SK-N-SH treated with all-trans-retinoic acid at 6 μM for 48 hours (cell line): ENCODE results near the gene ARFIP2.
A peak's percentile ranks its signal among the peaks of the same experiment; 100 is the strongest.

ENCODE experiments used
- ATAC-seq: fragments of 200-7000 bp; cut with Tn5 transposase; 3 replicates; pipeline ENCODE4 v1.9.1; 2020; ENCODE audit warnings: mild to moderate bottlenecking, moderate library complexity
- ARNTL ChIP-seq: fragments of 450-650 bp; formaldehyde crosslinking; IDR thresholded peaks from 2 replicates; pipeline ENCODE4 v1.5.0; 2020; ENCODE audit warnings: low read depth, mild to moderate bottlenecking, moderate library complexity, borderline replicate concordance
- BACH2 ChIP-seq: fragments of 250-450 bp; sonication (Bioruptor Pico); IDR thresholded peaks from 2 replicates; pipeline ENCODE4 v1.9.0; 2021; ENCODE audit warnings: mild to moderate bottlenecking, borderline replicate concordance
- CSDC2 ChIP-seq: fragments of 250-450 bp; sonication (Bioruptor Pico); IDR thresholded peaks from 2 replicates; pipeline ENCODE4 v1.5.0; 2020; ENCODE audit warnings: mild to moderate bottlenecking, moderate library complexity
- GLIS3 ChIP-seq: fragments of 250-450 bp; sonication (Bioruptor Pico); IDR thresholded peaks from 2 replicates; pipeline ENCODE4 v1.5.0; 2020; ENCODE audit warnings: mild to moderate bottlenecking, moderate library complexity
- ISL1 ChIP-seq: fragments of 250-450 bp; sonication (Bioruptor Pico); IDR thresholded peaks from 2 replicates; pipeline ENCODE4 v2.1.2; 2022; ENCODE audit warnings: mild to moderate bottlenecking, moderate library complexity
- OSR1 ChIP-seq: fragments of 250-450 bp; sonication (Bioruptor Pico); IDR thresholded peaks from 2 replicates; pipeline ENCODE4 v1.8.0; 2022; ENCODE audit warnings: moderate library complexity, mild to moderate bottlenecking, inconsistent platforms
- PPARA ChIP-seq: fragments of 250-450 bp; sonication (Bioruptor Pico); IDR thresholded peaks from 2 replicates; pipeline ENCODE4 v1.5.0; 2020; ENCODE audit warnings: mild to moderate bottlenecking, borderline replicate concordance
- RARB ChIP-seq: fragments of 250-450 bp; sonication (Bioruptor Pico); IDR thresholded peaks from 2 replicates; pipeline ENCODE4 v1.8.0; 2021; ENCODE audit warnings: mild to moderate bottlenecking, moderate library complexity
- TCF4 ChIP-seq: fragments of 250-450 bp; sonication (Bioruptor Pico); IDR thresholded peaks from 2 replicates; pipeline ENCODE4 v1.8.0; 2021; ENCODE audit warnings: mild to moderate bottlenecking, moderate library complexity, borderline replicate concordance
- TOX ChIP-seq: fragments of 250-450 bp; sonication (Bioruptor Pico); IDR thresholded peaks from 2 replicates; pipeline ENCODE4 v1.8.0; 2021; ENCODE audit warnings: mild to moderate bottlenecking, moderate library complexity, borderline replicate concordance
- TSHZ2 ChIP-seq: fragments of 250-450 bp; sonication (Bioruptor Pico); IDR thresholded peaks from 2 replicates; pipeline ENCODE4 v1.5.0; 2020; ENCODE audit warnings: mild to moderate bottlenecking, moderate library complexity
- ZC3H10 ChIP-seq: fragments of 250-450 bp; sonication (Bioruptor Pico); IDR thresholded peaks from 2 replicates; pipeline ENCODE4 v1.5.1; 2021; ENCODE audit warnings: mild to moderate bottlenecking, moderate library complexity
- ZFP30 ChIP-seq: fragments of 450-650 bp; formaldehyde crosslinking; IDR thresholded peaks from 2 replicates; pipeline ENCODE4 v1.5.0; 2022; ENCODE audit warnings: mild to moderate bottlenecking, moderate library complexity
- ZNF565 ChIP-seq: fragments of 450-650 bp; formaldehyde crosslinking; conservative IDR thresholded peaks from 2 replicates; pipeline ENCODE4 v1.5.0; 2020; ENCODE audit warnings: low read depth, mild to moderate bottlenecking, moderate library complexity
- ZNF70 ChIP-seq: fragments of 450-650 bp; formaldehyde crosslinking; IDR thresholded peaks from 2 replicates; pipeline ENCODE4 v1.5.0; 2020; ENCODE audit warnings: mild to moderate bottlenecking, moderate library complexity
- ZNF8 ChIP-seq: fragments of 450-650 bp; formaldehyde crosslinking; IDR thresholded peaks from 2 replicates; pipeline ENCODE4 v1.5.0; 2020; ENCODE audit warnings: mild to moderate bottlenecking, moderate library complexity
- TF ChIP-seq, protein P1 (sequence below): fragments of 250-450 bp; sonication (Bioruptor Pico); IDR thresholded peaks from 2 replicates; pipeline ENCODE4 v1.8.0; 2021; ENCODE audit warnings: low read depth, mild to moderate bottlenecking, moderate library complexity, borderline replicate concordance
- TF ChIP-seq, protein P2 (sequence below): fragments of 250-450 bp; sonication (Bioruptor Pico); IDR thresholded peaks from 2 replicates; pipeline ENCODE4 v1.5.1; 2021; ENCODE audit warnings: mild to moderate bottlenecking, moderate library complexity

ARFIP2 gene

GRCh38 chr11:6448574-6448973, 32.6 kb downstream of the ARFIP2 start:
- TF ChIP-seq BACH2 (CRISPR knock-in tag) (no peak), ZC3H10 (CRISPR knock-in tag) (no peak), TCF4 (CRISPR knock-in tag) (no peak), PPARA (no peak), ZNF8 (no peak)
- TF ChIP-seq, protein P1, sequence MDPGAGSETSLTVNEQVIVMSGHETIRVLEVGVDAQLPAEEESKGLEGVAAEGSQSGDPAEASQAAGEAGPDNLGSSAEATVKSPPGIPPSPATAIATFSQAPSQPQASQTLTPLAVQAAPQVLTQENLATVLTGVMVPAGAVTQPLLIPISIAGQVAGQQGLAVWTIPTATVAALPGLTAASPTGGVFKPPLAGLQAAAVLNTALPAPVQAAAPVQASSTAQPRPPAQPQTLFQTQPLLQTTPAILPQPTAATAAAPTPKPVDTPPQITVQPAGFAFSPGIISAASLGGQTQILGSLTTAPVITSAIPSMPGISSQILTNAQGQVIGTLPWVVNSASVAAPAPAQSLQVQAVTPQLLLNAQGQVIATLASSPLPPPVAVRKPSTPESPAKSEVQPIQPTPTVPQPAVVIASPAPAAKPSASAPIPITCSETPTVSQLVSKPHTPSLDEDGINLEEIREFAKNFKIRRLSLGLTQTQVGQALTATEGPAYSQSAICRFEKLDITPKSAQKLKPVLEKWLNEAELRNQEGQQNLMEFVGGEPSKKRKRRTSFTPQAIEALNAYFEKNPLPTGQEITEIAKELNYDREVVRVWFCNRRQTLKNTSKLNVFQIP (CRISPR knock-in tag): no peak
- ATAC-seq: no peak

DNA sequence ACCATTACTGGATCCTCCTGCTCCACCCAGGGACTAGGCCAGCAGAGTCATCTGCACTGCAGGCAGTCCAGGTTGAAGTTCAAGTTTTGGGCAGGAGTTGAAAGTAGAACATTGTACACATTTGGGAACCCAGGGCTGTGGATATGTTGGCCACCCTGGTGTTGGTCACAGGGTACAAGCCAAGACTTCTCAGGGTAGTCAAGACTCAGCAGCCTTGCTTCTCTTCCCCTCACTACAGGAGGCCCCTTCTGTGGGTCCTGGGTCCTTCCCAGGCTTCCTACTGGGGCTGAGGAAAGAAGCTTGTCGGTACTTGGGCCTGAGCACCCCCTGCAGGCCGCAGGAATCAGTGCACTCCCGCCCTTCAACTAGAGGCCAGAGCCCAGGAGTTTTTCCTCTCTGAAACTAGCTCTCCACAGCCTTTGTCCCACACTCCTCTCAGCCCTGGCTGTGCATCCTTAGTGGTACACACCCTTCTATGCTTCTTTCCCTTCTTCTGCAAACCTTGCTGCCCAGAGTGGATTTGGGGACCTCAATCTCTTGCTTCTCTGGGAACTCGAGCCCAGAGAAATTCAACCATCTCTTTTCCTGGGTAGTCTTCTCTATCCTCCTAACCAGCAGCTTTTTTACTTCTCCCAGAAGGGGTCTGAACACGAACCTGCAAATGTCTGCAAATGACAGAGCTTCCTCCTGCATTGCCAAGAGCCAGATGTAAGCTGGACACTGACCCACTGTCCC, 37.7 kb downstream of the ARFIP2 start:
- ATAC-seq: peak; percentile 90
- TF ChIP-seq ARNTL: no peak
- TF ChIP-seq OSR1: no peak
- TF ChIP-seq ZNF565 (CRISPR knock-in tag): no peak
- TF ChIP-seq, protein P2, sequence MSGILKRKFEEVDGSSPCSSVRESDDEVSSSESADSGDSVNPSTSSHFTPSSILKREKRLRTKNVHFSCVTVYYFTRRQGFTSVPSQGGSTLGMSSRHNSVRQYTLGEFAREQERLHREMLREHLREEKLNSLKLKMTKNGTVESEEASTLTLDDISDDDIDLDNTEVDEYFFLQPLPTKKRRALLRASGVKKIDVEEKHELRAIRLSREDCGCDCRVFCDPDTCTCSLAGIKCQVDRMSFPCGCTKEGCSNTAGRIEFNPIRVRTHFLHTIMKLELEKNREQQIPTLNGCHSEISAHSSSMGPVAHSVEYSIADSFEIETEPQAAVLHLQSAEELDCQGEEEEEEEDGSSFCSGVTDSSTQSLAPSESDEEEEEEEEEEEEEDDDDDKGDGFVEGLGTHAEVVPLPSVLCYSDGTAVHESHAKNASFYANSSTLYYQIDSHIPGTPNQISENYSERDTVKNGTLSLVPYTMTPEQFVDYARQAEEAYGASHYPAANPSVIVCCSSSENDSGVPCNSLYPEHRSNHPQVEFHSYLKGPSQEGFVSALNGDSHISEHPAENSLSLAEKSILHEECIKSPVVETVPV (CRISPR knock-in tag): no peak
- TF ChIP-seq ISL1 (CRISPR knock-in tag): no peak
- TF ChIP-seq, protein P1 (CRISPR knock-in tag): no peak
- TF ChIP-seq TOX (CRISPR knock-in tag): no peak
- TF ChIP-seq, all 23 proteins: peak for 0

GRCh38 chr11:6442441-6442840, 38.7 kb downstream of the ARFIP2 start:
- ATAC-seq: no peak

More at GRCh38 chr11:6442441-6442840, 38.7 kb downstream of the ARFIP2 start:
- no peak for TF ChIP-seq GLIS3 (CRISPR knock-in tag)
- no peak for TF ChIP-seq CSDC2 (CRISPR knock-in tag)
- no peak for TF ChIP-seq TSHZ2
- no peak for TF ChIP-seq RARB
- no peak for TF ChIP-seq ZFP30 (CRISPR knock-in tag)
- TF ChIP-seq ZNF70: no peak
- TF ChIP-seq, protein P1 (CRISPR knock-in tag): no peak
- TF ChIP-seq TOX (CRISPR knock-in tag): no peak
- TF ChIP-seq ZNF565 (CRISPR knock-in tag): no peak
